Ovary (tissue), 9 donors: ENCODE results near the gene RBPJL. TPM values are rescaled to one million over a fixed set of nuclear protein-coding genes. Genes with fewer than 3 reads are reported as not detected.

Experiments
- DNase-seq, 5 donors: peaks; one replicate each; pipeline ENCODE4 v3.0.0-alpha.2; 2019 to 2020
- H3K27ac ChIP-seq, 2 donors: fragments of 200-600 bp; one replicate each; pipeline versions ENCODE4 v1.5.1 to v1.8.0; 2019 to 2022
- H3K27me3 ChIP-seq: fragments of 200-600 bp; one replicate; pipeline ENCODE4 v1.8.0; 2022
- H3K36me3 ChIP-seq: fragments of 200-600 bp; sonication (generic); one replicate; pipeline ENCODE4 v1.5.1; 2019
- H3K4me1 ChIP-seq: one replicate; pipeline ENCODE4 v1.8.1; 2013; ENCODE audit warnings: mild to moderate bottlenecking, moderate library complexity; ENCODE audit not compliant: insufficient read depth
- H3K4me3 ChIP-seq: fragments of 200-600 bp; sonication (generic); one replicate; pipeline ENCODE4 v1.5.1; 2017
- H3K9me3 ChIP-seq, 2 donors: fragments of 200-600 bp in 1 of 2; sonication (generic) in 1 of 2; one replicate each; pipeline versions ENCODE4 v1.5.1 to v1.8.1; 2013 to 2019; ENCODE audit warnings: mild to moderate bottlenecking in 1 of 2, moderate library complexity in 1 of 2
- EP300 ChIP-seq: sonication (generic); formaldehyde crosslinking; IDR thresholded peaks from one replicate; pipeline ENCODE4 v1.6.1; 2017; ENCODE audit warnings: antibody characterized with exemption
- POLR2A ChIP-seq: fragments of 450-650 bp; IDR thresholded peaks from one replicate; pipeline ENCODE4 v1.6.1; 2017; ENCODE audit warnings: antibody characterized with exemption, mild to moderate bottlenecking, moderate library complexity
- WGBS, 3 donors: extraction: QIAGEN DNeasy Blood & Tissue Kit in 1 of 3; methylation state at CpG; one replicate each; pipeline versions ENCODE4 v1.1.5 to v1.1.7; 2013 to 2017; 5-methylcytosine and 5-hydroxymethylcytosine counted together
- intact Hi-C, 4 donors: fragments of 100-400 bp; cut with DNase I; formaldehyde crosslinking; loops; one replicate each; pipeline versions ENCODE4 v1.11.0 to v1.15.1; 2022 to 2023
- polyA plus RNA-seq, 2 donors: library from polyadenylated mRNA; stranded (reverse); fragments of 200-250 nt in 1 of 2; fragments of 350-450 nt in 1 of 2; fragmentation: Illumina TruSeq in 1 of 2; extraction: RNeasy Lipid Tissue Mini Kit (QIAGEN cat#74804) in 1 of 2; gene quantifications; one replicate each; pipeline ENCODE4 v1.2.3, GENCODE V29; 2013 to 2014
- total RNA-seq, 7 donors: library from RNA; depleted of rRNA in 2 of 7; stranded (reverse); fragments of >200 nt in 2 of 7; fragmentation: NEBNext Ultra II Directional in 3 of 7; extraction: Animal tissue kit (Norgen Biotek cat#: 25700) in 3 of 7; gene quantifications; one replicate each; pipeline versions ENCODE4 v1.1.0 to v1.2.4, GENCODE V29; 2016 to 2023
- TF ChIP-seq, protein P1 (sequence below), 3 donors: fragments of 450-650 bp in 2 of 3; fragments of 200-600 bp in 1 of 3; IDR thresholded peaks; one replicate each; pipeline versions ENCODE4 v1.5.1 to v1.8.0; 2016 to 2022; ENCODE audit warnings: antibody characterized with exemption in 3 of 3, mild to moderate bottlenecking in 1 of 3
- donor health status: DM: no; HTN: no; CAD: no; lungs with moderate emphysema.
- donor health status: DM: no; HTN: no; CAD: no.
- donor health status: Bipolar disorder and iron deficiency.
- donor health status: DM: yes; HTN: yes; CAD: no.
- donor health status: DM: no; HTN: no; CAD: no.
- donor health status: DM: yes; HTN: yes; CAD: no.

RBPJL gene
- total and polyA plus RNA-seq, 9 donors: 0.36 to 0.38 TPM; not detected in 7

- Histone ChIP-seq H3K27ac (no peak overlapping the region), H3K36me3 (no peaks in the 10 kb centered on the region), H3K4me3 (no peak overlapping the region), H3K4me1 (no peaks in the 10 kb centered on the region), H3K9me3 (no peaks in the 10 kb centered on the region), H3K27me3 (no peaks in the 10 kb centered on the region)
- 12 to 22% (median 14%) methylated on average over 42 to 45 of the region's 45 CpGs for WGBS, 3 donors
- DNase-seq: peak; percentile 16 to 67 (median 32)
- TF ChIP-seq EP300: no peak
- TF ChIP-seq, protein P1, sequence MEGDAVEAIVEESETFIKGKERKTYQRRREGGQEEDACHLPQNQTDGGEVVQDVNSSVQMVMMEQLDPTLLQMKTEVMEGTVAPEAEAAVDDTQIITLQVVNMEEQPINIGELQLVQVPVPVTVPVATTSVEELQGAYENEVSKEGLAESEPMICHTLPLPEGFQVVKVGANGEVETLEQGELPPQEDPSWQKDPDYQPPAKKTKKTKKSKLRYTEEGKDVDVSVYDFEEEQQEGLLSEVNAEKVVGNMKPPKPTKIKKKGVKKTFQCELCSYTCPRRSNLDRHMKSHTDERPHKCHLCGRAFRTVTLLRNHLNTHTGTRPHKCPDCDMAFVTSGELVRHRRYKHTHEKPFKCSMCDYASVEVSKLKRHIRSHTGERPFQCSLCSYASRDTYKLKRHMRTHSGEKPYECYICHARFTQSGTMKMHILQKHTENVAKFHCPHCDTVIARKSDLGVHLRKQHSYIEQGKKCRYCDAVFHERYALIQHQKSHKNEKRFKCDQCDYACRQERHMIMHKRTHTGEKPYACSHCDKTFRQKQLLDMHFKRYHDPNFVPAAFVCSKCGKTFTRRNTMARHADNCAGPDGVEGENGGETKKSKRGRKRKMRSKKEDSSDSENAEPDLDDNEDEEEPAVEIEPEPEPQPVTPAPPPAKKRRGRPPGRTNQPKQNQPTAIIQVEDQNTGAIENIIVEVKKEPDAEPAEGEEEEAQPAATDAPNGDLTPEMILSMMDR (IDR thresholded peaks at IDR 0.05): peak in 1 of 3 donors; percentile 32
- no peak for TF ChIP-seq POLR2A
- intact Hi-C loops: loop anchor here in 1 of 4 donors (10.0 kb wide), 2 partner anchors 133 to 463 kb away; no protein-coding TSS in a partner anchor
Measured at GRCh38 chr20:45311589-45312211, 5.1 kb downstream of the RBPJL start.

GRCh38 chr20:45312241-45312640, 5.6 kb downstream of the RBPJL start:
- Histone ChIP-seq H3K9me3 (no peaks in the 10 kb centered on the region), H3K36me3 (no peaks in the 10 kb centered on the region), H3K4me3 (no peak overlapping the region), H3K4me1 (no peaks in the 10 kb centered on the region), H3K27me3 (no peaks in the 10 kb centered on the region), H3K27ac (no peak overlapping the region)
- no peak for TF ChIP-seq EP300
- TF ChIP-seq, protein P1 (IDR thresholded peaks at IDR 0.05): no peak
- TF ChIP-seq POLR2A: no peak
- DNase-seq: no peak
- 36 to 53% (median 38%) methylated on average over 21 of the region's 21 CpGs for WGBS, 3 donors
- intact Hi-C loops: loop anchor here in 1 of 4 donors (10.0 kb wide), 2 partner anchors 133 to 463 kb away; no protein-coding TSS in a partner anchor

DNA sequence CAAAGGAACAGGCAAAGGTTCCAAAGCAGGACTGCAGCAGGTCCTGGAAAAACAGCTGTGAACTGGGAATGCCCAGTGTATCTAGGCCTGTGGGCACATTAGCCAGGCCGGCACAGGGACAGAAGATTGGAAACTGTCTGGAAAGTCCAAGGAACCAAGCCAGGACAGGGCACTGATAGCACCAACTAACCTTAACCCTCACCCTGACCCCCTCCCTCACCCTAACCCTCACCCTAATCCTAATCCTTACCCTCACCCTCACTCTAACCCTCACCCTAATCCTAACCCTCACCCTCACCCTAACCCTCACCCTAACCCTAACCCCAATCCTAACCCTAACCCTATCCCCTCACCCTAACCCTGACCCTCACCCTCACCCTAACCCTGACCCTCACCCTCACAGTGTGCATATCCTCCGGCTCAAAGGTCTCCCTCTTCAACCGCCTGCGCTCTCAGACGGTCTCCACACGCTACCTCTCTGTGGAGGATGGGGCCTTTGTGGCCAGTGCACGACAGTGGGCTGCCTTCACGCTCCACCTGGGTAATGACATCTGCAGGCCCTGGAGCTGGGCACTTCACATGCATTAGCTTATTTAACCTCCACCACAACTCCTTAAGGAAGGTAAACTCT, 6.5 kb downstream of the RBPJL start:
- TF ChIP-seq, protein P1 (IDR thresholded peaks at IDR 0.05): no peak
- TF ChIP-seq EP300: no peak
- TF ChIP-seq POLR2A: no peak
- no peak overlapping the region for H3K4me3 ChIP-seq
- H3K36me3 ChIP-seq: no peaks in the 10 kb centered on the region
- no peaks in the 10 kb centered on the region for H3K27me3 ChIP-seq
- no peaks in the 10 kb centered on the region for H3K9me3 ChIP-seq
- H3K27ac ChIP-seq: no peak overlapping the region
- WGBS, 3 donors: 81 to 90% (median 81%) methylated on average over 8 of the region's 8 CpGs
- intact Hi-C loops: loop anchor here in 1 of 4 donors (10.0 kb wide), 2 partner anchors 132 to 462 kb away; no protein-coding TSS in a partner anchor
- DNase-seq: no peak
- H3K4me1 ChIP-seq: no peaks in the 10 kb centered on the region

- TF ChIP-seq, protein P1 (IDR thresholded peaks at IDR 0.05): no peak
- TF ChIP-seq EP300 (no peak), POLR2A (no peak)
- WGBS, 3 donors: 69 to 80% (median 71%) methylated on average over 11 of the region's 11 CpGs
- no peaks in the 10 kb centered on the region for H3K4me1 ChIP-seq
- intact Hi-C loops: loop anchor here in 1 of 4 donors (10.0 kb wide), 2 partner anchors 131 to 461 kb away; no protein-coding TSS in a partner anchor
- H3K27me3 ChIP-seq: no peaks in the 10 kb centered on the region
- H3K36me3 ChIP-seq: no peaks in the 10 kb centered on the region
- H3K4me3 ChIP-seq: no peak overlapping the region
- no peaks in the 10 kb centered on the region for H3K9me3 ChIP-seq
- no peak overlapping the region for H3K27ac ChIP-seq
- no peak for DNase-seq
Measured at GRCh38 chr20:45313943-45314342, 7.3 kb downstream of the RBPJL start.
